SIG-M5 treated with dmso at 0.1 percent for 504 hours (cell line): ENCODE data around the gene BBS5.
"Not testable (repeated sequence)": the region's sequence is repeated elsewhere in the genome, so short reads cannot be mapped to it uniquely, and the experiment has no call there.

Experiments used
- DNase-seq: peaks from one replicate; lab custom pipeline; 2025; ENCODE audit not compliant: unreplicated experiment; lab: John Stamatoyannopoulos, UW

BBS5 gene

GRCh38 chr2:169485650-169486138 lies 6.4 kb downstream of the BBS5 start:
- DNase-seq = no peak

GRCh38 chr2:169486487-169486886 lies 7.2 kb downstream of the BBS5 start:
- DNase-seq = no peak

GRCh38 chr2:169490834-169491233 lies 11.5 kb downstream of the BBS5 start:
- DNase-seq = no peak

DNA sequence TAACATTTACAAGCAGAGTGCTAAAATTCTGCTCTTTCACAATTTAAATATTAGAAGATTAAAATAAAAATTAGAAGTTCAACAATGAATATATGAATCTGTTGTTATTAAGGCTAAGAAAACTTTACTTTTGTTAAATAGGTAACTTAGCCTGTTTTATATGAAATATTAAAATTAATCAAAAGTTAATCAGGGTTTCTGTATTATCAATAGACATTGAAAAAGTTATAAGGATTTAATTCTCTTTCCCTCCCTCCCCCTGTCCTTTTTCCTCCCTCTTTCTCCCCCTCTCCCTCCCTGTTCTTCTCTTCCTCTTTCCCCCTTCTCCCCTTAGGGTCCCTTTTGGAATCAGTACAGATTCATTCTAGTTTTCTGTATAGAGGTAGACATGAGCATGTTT lies 12.1 kb downstream of the BBS5 start:
- DNase-seq = no peak

DNA sequence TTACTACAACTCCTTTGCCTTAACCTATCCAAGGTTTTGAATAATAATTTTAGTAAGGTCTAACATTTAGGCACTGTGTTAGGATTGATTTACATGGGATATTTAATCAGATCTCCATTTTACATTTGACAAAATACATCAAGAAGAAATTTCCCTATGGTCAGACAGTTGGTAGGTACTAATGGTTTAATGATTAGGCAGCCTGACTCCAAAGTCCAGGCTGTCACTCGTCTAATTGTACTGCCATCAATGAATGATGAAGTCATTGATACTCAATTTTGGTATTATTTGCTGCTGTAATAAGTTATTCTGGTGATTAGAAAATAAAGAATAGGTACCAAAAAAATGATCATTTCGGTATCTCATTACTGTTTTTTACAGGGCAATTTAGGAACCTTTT lies 14.1 kb downstream of the BBS5 start:
- no peak for DNase-seq

DNA sequence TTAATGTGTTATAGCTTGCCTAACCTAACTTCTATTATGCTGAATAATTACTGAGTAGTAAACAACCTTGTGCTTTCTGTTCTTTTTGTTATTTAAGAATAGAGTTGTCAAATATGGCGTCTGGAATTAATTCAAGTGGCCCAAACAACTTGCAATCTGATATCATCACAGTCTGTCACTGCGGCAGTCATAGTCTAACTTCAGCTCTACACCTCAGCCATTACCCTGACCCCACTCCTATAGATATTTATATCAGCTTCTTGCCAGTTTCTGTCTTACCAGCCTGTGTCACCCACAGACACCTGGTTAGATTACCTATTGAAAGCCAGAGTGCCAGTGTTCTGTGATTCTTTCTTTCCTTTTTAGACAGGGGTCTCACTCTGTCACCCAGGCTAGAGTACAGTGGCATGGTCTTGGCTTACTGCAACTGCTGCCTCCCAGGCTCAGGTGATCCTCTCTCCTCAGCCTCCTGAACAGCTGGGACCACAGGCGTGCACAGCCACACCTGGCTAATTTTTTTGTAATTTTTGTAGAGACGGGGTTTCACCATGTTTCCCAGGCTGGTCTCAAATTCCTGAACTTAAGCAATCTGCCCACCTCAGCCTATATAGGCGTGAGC lies 16.1 kb downstream of the BBS5 start:
- DNase-seq = no peak

GRCh38 chr2:169504651-169505050 lies 25.4 kb downstream of the BBS5 start:
- no peak for DNase-seq

GRCh38 chr2:169507698-169508097 lies 28.4 kb downstream of the BBS5 start:
- DNase-seq = peak; percentile 55

DNA sequence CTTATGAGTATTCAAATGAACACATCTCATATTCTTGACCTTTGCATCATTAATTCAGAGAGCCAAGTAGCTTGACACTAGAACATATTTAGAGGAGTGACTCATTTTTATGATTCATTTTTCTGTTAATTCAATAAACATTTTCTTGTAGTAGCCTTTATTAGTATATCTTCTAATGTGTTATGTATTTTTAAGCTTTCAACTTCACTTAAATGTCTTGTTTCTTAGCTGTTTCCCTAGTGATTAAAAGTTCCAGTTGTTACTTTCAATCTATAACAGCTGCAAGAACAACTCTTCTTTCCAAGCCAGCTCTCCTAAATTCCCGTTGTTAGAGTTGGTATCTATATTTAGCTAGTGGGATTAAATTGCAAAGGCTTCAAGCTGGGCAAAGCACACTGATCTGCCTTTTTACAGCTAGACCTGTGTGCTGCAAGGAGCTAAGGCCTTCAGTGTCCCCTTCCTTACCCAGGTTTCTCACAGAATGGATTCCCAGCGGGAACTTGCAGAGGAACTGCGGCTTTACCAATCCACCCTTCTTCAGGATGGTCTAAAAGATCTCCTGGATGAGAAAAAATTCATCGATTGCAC lies 30.1 kb downstream of the BBS5 start, which contains the start of gene KLHL41:
Gene KLHL41, plus strand, starts transcription at position 405 of the 588 bp plus-strand sequence. Its CDS starts 77 bp downstream, at position 482.
- no peak for DNase-seq

GRCh38 chr2:169509955-169510354 lies 30.7 kb downstream of the BBS5 start:
- no peak for DNase-seq

DNA sequence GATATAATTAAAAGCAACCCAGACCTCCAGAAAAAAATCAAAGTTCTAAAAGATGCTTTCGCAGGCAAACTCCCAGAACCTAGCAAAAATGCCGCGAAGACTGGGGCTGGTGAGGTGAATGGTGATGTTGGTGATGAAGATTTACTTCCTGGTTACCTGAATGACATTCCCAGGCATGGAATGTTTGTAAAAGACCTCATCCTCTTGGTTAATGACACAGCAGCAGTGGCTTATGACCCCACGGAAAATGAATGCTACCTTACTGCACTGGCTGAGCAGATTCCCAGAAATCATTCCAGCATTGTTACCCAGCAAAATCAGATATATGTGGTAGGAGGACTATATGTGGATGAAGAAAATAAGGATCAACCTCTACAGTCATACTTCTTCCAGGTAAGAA lies 31.2 kb downstream of the BBS5 start:
- no peak for DNase-seq

GRCh38 chr2:169511818-169512217 lies 32.5 kb downstream of the BBS5 start:
- DNase-seq = no peak

DNA sequence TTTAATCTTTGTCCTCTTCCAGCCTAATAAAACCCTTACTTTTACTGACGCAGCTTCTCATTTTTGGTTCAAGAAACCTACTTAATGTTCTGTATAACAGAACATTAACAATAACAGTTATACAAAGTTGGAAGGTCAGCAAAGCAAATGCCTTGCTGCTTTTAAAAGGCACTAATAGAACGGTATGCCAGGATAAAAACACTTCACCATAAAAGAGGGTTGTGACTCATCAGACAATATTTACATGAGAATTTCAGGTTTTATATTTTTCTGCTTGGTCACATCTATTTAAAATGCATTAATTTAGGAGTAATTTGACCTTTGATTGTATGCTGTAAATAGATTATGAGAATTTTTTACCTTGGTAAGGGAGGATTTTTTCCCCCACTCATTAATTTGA lies 33.2 kb downstream of the BBS5 start:
- no peak for DNase-seq

DNA sequence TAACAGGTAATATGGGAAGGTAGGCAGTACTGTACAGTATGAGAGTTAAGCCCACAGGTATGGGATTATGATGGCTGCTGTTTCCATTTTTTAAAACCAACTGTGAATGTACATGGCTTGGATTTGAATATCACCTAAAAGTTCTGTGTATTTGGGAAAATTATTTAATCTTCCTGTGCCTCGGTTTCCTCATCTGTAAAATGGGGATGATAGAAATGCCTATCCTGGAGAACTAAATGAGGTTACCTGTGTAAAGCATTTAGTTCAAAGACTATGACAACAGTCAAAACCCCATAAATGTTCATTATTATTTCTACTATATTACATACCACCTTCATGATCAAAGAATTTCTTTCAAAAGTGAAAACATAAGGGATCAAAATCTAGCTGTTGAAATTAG lies 33.8 kb downstream of the BBS5 start:
- no peak for DNase-seq

- DNase-seq = no peak
Observed at GRCh38 chr2:169513926-169514325, 34.6 kb downstream of the BBS5 start.

DNA sequence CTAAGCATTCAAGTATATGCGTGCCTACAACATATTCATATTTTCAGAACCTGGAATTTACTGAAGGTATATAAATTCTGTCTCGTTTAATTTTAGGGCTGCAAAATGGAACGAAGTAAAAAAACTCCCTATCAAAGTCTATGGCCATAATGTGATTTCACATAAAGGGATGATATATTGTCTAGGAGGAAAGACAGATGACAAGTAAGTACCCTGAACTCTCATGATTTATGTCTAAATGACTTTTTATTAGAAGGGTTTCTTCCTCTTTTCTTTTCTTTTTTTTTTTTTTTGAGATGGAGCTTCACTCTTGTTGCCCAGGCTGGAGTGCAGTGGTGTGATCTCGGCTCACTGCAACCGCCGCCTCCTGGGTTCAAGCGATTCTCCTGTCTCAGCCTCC lies 35.5 kb downstream of the BBS5 start:
- DNase-seq = not testable (repeated sequence)

DNA sequence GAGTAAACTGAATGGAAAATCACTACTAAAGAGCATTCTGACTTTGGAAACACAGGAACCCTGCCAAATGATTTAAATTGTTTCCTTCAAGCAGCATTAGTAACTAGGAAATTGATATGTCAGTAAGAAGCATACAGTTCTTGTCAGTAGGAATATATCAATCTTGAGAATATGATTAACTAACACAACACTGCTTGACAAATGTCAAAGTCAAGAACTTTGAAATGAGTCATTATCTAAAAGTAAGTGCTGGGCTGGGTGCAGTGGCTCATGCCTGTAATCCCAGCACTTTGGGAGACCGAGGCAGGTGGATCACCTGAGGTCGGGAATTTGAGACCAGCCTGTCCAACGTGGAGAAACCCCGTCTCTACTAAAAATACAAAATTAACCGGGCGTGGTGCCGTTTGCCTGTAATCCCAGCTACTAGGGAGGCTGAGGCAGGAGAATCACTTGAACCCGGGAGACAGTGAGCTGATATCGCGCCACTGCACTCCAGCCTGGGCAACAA lies 37.2 kb downstream of the BBS5 start:
- not testable (repeated sequence) for DNase-seq

- no peak for DNase-seq
Observed at GRCh38 chr2:169520896-169521295, 41.6 kb downstream of the BBS5 start.

DNA sequence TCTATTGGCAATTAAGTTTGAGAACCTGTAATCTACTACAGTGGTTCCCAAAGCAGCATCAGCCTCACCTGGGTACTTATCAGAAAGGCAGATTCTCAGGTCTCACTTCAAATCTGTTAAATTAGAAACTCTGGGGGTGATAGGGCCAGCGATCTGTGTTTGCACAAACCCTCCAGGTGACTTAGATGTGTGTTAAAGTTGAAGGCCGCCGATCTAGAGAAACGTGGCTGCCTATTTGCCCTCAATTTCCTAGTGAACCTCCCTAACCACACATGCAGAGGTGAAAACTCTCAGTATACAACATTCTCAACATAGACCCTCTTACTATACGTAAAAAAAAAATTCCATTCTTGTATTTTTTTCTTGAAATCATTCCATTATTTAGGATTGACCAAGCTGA lies 44.4 kb downstream of the BBS5 start:
- DNase-seq = no peak

GRCh38 chr2:169525434-169525833 lies 46.1 kb downstream of the BBS5 start:
- DNase-seq = no peak

DNA sequence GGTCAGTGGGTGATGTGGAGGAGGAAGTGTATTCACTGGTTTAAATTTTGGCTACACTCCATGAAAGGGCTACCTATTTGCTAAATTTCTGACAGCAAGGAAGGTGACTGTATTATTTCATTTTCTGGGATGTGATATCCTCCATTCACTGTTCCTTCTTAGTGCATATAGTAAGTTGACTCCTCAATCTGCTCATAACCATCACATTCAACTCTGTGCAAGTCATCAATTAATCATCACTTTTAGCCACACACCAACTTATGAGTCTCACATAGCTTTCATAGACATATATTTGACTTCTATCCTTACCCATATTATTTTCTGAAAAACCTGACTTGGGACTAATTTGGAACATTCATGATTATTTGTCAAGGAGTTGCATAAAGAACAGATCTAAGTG lies 47.2 kb downstream of the BBS5 start:
- no peak for DNase-seq

DNA sequence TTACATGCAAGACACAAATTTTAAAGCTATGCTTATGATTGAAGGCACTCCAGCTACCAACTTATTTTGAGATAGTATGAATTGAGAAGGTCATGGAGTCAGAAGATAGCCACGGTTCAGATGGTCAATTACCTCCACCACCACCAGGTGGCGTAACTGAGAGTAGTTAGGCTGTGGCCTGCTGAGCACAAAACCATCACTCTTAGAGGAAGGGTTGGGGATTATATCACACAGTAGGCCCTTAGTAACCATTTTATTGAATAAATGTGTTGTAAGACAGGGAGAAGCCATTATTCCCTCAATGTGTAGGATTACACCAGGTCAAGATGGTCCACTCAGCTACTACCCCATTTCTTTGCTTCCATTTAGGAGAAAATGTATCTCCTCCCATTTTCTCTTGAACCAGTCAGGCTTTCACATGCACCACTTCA lies 49.0 kb downstream of the BBS5 start:
- DNase-seq = peak; percentile 54

DNA sequence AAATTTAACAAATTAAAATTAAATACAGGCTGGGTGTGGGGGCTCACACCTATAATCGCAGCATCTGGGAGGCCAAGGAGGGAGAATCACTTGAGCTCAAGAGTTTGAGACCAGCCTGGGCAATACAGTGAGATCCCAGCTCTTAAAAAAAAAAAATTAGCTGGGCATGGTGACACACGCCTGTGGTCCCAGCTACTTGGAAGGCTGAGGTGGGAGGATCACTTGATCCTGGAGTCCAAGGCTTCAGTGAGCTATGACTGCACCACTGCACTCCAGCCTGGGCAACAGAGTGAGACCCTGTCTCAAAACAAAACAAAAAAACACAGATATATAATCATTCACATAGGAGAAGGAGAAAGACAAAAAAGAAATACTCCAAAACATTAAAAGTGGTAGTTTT lies 60.2 kb downstream of the BBS5 start:
- not testable (repeated sequence) for DNase-seq
